Type B pancreatic cell (in vitro differentiated cells): ENCODE data around the gene NUB1. TPM values are rescaled to one million over a fixed set of nuclear protein-coding genes. Genes with fewer than 3 reads are reported as not detected.

Source experiments
- DNase-seq: peaks from one replicate; pipeline ENCODE4 v3.0.0; 2021; ENCODE audit warnings: mixed read lengths; ENCODE audit not compliant: unreplicated experiment; ENCODE audit errors: extremely low spot score
- H3K27ac Mint-ChIP-seq: 2 replicates; pipeline ENCODE4 v1.8.0; 2021; ENCODE audit warnings: mild to moderate bottlenecking, mixed read lengths
- H3K27me3 Mint-ChIP-seq: 2 replicates; pipeline ENCODE4 v1.8.0; 2021; ENCODE audit warnings: mixed read lengths
- H3K36me3 Mint-ChIP-seq: 2 replicates; pipeline ENCODE4 v1.8.0; 2021; ENCODE audit warnings: mixed read lengths
- H3K4me1 Mint-ChIP-seq: one replicate; pipeline ENCODE4 v1.8.0; 2021; ENCODE audit warnings: mixed read lengths; ENCODE audit not compliant: unreplicated experiment
- H3K4me3 Mint-ChIP-seq: 2 replicates; pipeline ENCODE4 v1.8.0; 2021; ENCODE audit warnings: mild to moderate bottlenecking, mixed read lengths
- H3K9me3 Mint-ChIP-seq: 2 replicates; pipeline ENCODE4 v1.8.0; 2021; ENCODE audit warnings: mixed read lengths
- CTCF ChIP-seq: fragments of 200-600 bp; sonication (generic); conservative IDR thresholded peaks from 2 replicates; pipeline ENCODE4 v1.5.0; 2021; ENCODE audit warnings: antibody characterized with exemption, mild to moderate bottlenecking
- total RNA-seq: library from RNA; stranded (reverse); gene quantifications from 2 replicates; pipeline ENCODE4 v1.2.1, GENCODE V29; 2021; ENCODE audit warnings: low replicate concordance

NUB1 gene
- total RNA-seq, 1 donor from 2014 or later, result 54.3 TPM

DNA sequence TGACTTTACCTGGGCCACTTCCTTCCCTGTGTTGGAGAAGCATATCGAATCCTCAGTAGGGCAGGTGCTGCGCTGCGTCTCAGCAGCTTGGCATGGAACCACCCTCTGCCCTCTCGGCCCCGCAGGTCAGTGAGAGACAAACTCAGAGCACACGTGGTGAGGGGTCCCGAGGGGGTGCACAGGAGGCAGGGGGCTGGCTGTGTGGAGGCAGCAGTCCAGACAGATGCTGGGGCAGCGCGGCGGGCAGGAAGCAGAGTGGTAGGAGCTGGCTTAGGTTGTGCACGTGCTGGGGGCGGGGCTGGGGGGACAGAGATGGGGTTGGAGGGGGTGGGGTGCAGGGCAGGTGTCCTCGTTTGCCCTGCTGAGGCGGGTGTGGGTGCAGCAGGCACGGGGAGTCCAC is 33.1 kb downstream of the NUB1 start:
- no peaks in the 10 kb centered on the region for H3K9me3 Mint-ChIP-seq
- peaks cover 18% of the 10 kb centered on the region for H3K36me3 Mint-ChIP-seq
- peak; percentile 61 for DNase-seq
- H3K4me3 Mint-ChIP-seq, result no peak overlapping the region
- peaks cover 11% of the 10 kb centered on the region for H3K4me1 Mint-ChIP-seq
- no peaks in the 10 kb centered on the region for H3K27me3 Mint-ChIP-seq
- TF ChIP-seq CTCF, result no peak
- H3K27ac Mint-ChIP-seq, result no peak overlapping the region

GRCh38 chr7:151375530-151376217 is 34.1 kb downstream of the NUB1 start:
- TF ChIP-seq CTCF, result no peak
- H3K27me3 Mint-ChIP-seq, result no peaks in the 10 kb centered on the region

GRCh38 chr7:151376218-151376902 is 34.7 kb downstream of the NUB1 start:
- H3K9me3 Mint-ChIP-seq, result no peaks in the 10 kb centered on the region
- peaks cover 18% of the 10 kb centered on the region for H3K36me3 Mint-ChIP-seq
- peak; percentile 66 for DNase-seq

More at GRCh38 chr7:151375530-151376217, 34.1 kb downstream of the NUB1 start:
- Mint-ChIP-seq H3K4me1 (peaks cover 11% of the 10 kb centered on the region), H3K9me3 (no peaks in the 10 kb centered on the region), H3K4me3 (no peak overlapping the region), H3K27ac (peak overlapping the region; percentile 12), H3K36me3 (peaks cover 18% of the 10 kb centered on the region)
- DNase-seq, result peak; percentile 51

GRCh38 chr7:151377406-151377805 is 35.8 kb downstream of the NUB1 start:
- no peak overlapping the region for H3K27ac Mint-ChIP-seq

More at GRCh38 chr7:151376218-151376902, 34.7 kb downstream of the NUB1 start:
- H3K4me3 Mint-ChIP-seq, result no peak overlapping the region
- H3K27ac Mint-ChIP-seq, result no peak overlapping the region
- H3K4me1 Mint-ChIP-seq, result peaks cover 11% of the 10 kb centered on the region
- H3K27me3 Mint-ChIP-seq, result no peaks in the 10 kb centered on the region
- no peak for TF ChIP-seq CTCF

DNA sequence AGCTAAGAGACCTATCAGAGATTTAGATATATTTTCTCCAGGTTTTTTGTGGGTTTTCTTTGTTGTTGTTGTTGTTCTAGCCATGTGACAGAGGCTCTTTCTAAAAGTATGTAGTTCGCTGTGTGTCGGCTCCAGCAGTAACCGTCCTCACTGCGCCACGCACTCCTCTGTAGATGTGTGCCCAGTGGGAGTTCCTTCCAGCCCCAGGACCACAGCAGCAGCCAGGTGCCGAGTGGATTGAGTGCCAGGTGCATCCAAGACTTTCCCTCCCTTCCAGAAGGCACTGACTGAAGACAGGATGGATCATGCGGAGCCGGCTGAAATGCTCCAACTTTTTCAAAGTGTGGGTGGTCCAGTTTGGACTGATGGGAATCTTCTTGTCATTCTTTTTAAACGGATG is 36.4 kb downstream of the NUB1 start:
- H3K4me1 Mint-ChIP-seq, result peaks cover 3% of the 10 kb centered on the region
- DNase-seq, result peak; percentile 29
- H3K27ac Mint-ChIP-seq, result no peak overlapping the region
- no peak for TF ChIP-seq CTCF
- H3K4me3 Mint-ChIP-seq, result no peak overlapping the region
- peaks cover 6% of the 10 kb centered on the region for H3K27me3 Mint-ChIP-seq
- H3K9me3 Mint-ChIP-seq, result no peaks in the 10 kb centered on the region
- peaks cover 12% of the 10 kb centered on the region for H3K36me3 Mint-ChIP-seq

More at GRCh38 chr7:151377406-151377805, 35.8 kb downstream of the NUB1 start:
- H3K4me3 Mint-ChIP-seq, result no peak overlapping the region
- peaks cover 14% of the 10 kb centered on the region for H3K36me3 Mint-ChIP-seq
- no peaks in the 10 kb centered on the region for H3K9me3 Mint-ChIP-seq
- peaks cover 3% of the 10 kb centered on the region for H3K27me3 Mint-ChIP-seq
- peaks cover 9% of the 10 kb centered on the region for H3K4me1 Mint-ChIP-seq
- peak; percentile 45 for DNase-seq
- TF ChIP-seq CTCF, result no peak
